HG03571 (cell line): Measurements from ENCODE around the gene LST1.

ENCODE experiments used
- ATAC-seq: cut with Tn5 transposase; IDR thresholded peaks from one replicate; pipeline ENCODE4 v1.9.1; 2021; ENCODE audit not compliant: unreplicated experiment

Gene LST1

DNA sequence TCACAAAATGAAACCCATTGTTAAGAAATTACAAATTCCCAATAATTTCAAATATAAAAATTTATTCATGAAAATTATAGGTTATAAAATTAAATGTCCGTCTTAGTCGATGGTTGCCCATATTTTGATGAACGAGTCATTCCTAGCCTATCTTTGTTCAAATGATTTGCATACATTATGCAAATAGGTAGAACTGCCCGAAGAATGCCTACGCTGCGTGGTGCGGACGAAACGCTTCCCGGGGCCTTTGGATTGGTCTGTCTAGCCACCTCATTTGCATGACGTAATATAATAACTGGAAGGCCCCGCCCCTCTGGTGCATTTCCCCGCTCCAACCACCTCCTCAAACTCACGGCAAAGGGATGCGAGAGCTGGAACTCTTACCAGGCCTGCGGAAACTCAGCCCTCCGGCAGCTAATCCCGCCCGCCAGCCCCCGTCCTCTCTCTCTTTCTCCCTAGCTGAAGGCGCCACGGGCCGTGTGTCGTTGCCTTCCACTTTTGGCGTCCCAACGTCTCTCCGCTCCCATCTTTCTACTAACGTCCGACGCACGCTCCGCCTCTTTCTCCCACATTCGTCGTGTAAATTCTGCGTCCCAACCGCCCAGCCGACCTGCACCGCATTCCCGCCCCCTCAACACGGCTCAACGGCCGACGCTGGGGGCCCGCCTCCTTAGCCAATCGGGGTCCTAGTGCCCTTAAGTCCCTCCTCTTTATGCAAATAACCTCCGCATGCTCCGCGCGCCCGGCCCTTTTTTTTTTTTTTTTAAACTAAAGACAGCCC lies 33.9 kb downstream of the LST1 start:
- ATAC-seq, result peak; percentile 72

DNA sequence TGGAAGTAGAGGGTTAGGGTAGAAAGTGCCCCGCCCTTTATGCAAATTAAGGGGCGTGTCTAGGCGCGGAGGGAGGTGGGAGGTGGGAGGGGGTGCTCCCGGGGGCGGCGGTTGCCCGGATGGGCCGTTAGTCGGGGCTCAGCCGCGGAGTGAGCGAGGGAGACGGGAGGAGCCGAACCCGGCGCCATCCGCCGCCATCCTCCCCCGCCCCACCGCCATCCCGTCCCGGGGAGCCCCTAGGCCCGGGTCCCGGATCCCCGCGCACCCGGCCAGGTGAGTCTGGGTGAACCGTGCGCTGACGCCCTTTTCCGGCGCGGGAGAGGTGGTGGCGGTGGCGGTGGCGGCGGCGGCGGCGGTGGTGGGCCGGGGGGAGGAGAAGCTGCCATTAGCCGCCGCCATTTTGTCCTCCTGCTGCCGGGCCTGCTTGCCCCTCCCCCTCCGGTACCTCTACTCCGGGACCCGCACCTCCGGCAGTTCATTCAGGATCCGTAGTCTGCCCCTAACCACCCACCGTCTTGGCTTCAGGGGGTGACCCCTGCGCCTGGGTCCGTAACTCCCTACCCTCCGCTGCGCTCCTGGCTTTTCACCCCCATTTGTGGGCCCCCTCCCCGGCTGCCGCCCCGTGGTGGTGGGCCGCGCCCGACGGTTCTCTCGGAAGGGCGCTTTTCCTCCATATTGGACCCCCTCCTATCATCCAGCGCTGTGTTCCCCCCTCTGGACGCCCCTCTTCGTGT lies 34.7 kb downstream of the LST1 start, which contains the start of gene PRRC2A:
TSS of gene PRRC2A (plus strand) at position 130 of the 734 bp plus-strand sequence. CDS start 2,075 bp downstream, outside the sequence.
- peak; percentile 41 for ATAC-seq

DNA sequence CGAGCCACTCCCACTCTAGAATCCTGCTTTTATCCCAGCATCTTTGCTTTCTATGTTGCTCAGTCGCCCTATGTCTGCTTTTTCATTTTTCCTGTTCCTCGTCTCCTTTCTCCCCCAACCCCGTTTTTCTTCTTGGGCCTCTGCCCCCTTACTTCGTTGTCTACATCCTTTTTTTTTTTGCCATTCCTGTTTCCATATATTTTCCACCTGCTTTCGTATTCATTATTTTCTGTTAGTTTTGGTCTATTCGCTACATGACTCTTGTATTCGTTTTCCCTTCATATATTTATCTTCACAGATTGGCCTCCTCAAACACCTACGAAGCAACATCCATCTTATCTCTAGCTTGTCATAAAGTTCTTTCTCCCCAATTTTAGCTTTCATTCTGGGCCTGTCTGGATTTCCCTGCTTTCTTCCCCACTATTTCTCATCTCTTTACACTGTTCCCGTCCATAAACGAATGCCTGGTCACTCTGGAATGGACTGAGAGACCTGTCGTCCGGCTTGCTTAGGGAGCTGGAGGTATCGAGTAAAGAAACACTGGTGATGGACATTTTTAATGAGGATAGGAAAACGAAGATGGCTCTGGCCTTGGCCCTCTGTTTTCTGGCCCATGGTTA lies 35.4 kb downstream of the LST1 start:
- ATAC-seq, result no peak

DNA sequence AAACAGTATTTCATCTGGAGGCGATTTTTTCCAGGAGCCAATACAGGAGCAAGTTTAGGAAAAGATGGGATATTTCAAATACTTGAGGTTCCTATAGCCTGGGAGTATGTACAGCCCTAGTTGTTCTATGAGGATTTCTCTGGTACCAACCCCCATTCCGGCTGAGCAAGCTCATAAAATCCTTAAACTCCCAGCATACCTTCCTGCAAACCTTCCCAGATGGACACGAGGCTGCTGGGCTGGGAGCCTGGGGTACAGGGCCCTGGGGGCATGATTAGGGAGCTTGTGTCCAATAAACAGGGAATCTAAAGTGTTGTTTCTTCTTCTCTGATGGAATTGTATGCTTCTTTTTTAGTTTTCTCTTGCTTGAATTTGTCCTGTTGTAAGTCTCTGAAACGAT lies 35.9 kb downstream of the LST1 start:
- no peak for ATAC-seq

DNA sequence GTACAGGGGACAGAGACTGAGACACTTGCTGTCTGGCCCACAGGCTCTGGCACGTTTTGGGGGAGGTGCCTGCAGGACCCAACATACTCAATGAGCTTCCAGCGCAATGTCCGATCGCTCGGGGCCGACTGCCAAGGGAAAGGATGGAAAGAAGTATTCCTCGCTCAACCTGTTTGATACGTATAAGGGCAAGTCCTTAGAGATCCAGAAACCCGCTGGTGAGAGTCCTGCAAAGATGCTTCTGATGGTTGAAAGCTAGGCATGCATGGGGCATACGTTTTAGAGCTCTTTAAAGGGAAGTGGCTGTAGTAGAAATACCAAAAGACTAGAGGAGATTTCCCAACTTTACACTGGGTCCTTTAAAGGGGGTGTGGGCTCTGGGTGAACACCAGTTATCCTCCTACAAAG lies 36.6 kb downstream of the LST1 start:
- no peak for ATAC-seq

DNA sequence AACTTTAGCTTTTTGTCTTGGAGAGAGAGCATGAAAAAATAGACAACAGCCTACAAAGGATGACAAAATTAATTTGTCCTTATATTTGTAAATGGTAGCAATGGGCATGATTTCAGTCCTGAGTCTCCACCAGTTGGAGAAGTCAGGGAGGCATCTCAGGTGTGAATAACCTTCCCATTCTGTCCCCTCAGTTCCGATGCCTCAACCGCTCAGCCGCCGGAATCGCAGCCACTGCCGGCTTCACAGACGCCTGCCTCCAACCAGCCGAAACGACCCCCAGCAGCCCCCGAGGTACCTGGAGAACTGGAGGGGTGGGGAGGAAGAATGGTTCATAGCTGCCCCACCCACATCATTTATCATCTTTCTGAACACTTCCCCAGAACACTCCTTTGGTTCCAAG lies 38.0 kb downstream of the LST1 start:
- ATAC-seq, result no peak

DNA sequence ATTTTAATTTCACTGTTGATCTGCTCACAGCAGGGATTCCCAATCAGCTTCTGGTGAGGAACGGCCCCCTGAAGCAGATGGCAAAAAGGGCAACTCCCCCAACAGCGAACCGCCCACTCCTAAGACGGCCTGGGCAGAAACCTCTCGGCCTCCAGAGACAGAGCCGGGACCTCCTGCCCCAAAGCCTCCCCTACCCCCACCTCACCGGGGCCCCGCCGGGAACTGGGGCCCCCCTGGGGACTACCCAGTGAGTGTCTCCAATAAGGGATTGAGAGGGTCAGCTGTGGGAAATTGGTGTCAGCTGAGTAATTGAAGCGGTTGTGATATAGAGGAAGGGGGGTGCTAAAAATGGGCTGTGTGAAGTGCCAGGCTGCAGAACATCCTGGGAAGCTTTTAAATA lies 40.9 kb downstream of the LST1 start:
- no peak for ATAC-seq

DNA sequence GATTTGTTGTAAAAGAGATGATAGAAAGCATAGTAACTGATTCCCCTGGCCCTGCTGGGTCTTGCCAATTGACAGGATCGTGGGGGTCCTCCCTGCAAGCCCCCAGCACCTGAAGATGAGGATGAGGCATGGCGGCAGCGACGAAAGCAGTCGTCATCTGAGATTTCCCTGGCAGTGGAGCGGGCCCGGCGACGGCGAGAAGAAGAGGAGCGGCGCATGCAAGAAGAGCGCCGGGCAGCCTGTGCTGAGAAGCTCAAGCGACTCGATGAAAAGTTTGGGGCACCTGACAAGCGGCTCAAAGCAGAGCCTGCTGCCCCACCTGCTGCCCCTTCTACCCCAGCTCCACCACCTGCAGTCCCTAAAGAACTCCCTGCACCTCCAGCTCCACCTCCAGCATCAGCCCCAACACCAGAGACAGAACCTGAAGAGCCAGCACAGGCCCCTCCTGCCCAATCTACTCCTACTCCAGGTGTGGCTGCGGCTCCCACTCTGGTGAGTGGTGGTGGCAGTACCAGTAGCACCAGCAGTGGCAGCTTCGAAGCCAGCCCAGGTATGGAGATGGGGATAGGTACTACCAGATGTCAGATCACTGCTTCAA lies 41.7 kb downstream of the LST1 start:
- ATAC-seq, result no peak

DNA sequence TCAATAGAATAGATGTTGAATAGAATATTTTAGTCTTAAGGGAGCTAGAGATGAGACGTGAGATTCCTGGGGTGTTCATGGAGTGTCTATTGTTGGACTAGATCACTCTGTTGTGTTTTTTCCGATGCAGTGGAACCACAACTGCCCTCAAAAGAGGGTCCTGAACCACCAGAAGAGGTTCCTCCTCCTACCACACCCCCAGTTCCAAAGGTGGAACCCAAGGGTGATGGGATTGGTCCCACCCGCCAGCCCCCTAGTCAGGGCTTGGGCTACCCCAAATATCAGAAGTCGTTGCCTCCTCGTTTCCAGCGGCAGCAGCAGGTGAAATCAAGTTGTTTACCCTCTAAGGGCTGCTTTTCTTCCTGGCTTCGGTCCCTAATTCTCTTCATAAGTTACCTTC lies 42.9 kb downstream of the LST1 start:
- no peak for ATAC-seq

DNA sequence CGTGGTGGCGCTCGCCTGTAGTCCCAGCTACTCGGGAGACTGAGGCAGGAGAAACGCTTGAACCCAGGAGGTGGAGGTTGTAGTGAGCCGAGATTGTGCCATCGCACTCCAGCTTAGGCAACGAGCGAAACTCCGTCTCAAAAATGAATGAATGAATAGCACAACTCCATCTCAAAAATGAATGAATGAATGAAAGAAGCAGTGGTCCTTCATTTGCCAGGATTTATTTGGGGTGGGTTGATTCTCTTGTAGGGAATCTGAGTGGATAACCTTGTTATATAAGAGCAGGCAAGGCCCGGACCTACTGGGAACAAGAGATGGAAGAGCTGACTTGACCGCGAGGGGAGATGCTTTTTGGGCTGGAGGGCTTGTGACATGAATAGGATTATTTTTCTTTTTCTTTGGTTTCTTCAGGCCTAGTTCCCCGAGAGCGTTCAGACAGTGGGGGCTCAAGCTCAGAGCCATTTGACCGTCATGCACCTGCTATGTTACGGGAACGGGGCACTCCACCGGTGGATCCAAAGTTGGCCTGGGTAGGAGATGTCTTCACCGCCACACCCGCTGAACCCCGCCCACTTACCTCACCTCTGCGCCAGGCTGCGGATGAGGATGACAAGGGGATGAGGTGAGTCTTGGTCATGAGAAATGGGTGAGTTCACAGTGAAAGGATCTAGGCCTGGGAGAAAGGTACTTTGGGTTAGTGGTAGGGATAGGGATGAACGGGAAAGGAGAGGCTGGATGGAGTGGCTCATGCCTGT lies 44.3 kb downstream of the LST1 start:
- ATAC-seq, result no peak

DNA sequence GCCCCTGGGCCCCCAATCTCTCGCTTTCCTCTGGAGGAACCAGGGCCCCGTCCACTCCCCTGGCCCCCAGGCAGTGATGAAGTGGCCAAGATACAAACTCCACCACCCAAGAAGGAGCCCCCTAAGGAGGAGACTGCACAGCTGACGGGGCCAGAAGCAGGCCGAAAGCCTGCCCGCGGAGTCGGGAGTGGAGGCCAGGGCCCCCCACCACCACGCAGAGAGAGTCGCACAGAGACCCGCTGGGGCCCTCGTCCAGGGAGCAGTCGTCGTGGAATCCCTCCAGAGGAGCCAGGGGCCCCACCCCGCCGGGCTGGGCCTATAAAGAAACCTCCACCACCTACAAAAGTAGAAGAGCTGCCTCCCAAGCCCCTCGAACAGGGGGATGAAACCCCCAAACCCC lies 45.1 kb downstream of the LST1 start:
- ATAC-seq, result no peak

DNA sequence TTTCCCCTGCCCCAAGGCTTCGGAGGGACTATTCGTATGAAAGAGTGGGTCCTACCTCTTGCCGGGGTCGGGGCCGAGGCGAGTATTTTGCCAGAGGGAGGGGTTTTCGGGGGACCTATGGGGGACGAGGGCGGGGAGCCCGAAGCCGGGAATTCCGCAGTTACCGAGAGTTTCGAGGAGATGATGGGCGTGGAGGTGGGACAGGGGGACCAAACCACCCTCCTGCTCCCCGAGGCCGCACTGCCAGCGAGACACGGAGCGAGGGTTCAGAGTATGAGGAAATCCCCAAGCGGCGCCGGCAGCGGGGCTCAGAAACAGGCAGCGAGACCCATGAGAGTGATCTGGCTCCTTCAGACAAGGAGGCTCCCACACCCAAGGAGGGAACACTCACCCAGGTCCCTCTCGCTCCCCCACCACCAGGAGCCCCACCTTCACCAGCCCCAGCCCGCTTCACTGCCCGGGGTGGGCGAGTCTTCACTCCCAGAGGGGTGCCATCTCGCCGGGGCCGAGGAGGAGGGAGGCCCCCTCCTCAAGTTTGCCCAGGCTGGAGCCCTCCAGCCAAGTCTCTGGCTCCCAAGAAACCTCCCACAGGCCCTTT lies 45.7 kb downstream of the LST1 start:
- ATAC-seq, result no peak

DNA sequence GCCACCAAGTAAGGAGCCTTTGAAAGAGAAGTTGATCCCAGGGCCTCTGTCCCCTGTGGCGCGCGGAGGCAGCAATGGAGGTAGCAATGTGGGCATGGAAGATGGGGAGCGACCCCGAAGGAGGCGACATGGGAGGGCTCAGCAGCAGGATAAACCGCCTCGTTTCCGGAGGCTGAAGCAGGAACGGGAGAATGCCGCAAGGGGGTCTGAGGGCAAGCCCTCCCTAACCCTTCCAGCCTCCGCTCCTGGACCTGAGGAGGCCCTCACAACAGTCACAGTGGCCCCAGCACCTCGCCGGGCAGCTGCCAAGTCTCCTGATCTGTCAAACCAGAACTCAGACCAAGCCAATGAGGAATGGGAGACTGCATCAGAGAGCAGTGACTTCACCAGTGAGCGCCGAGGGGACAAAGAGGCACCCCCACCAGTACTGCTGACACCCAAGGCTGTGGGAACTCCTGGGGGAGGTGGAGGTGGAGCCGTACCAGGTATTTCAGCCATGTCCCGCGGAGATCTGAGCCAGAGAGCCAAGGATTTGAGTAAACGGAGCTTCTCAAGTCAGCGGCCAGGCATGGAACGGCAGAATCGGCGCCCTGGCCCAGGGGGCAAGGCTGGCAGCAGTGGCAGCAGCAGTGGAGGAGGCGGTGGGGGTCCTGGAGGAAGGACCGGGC lies 46.3 kb downstream of the LST1 start:
- ATAC-seq, result no peak

DNA sequence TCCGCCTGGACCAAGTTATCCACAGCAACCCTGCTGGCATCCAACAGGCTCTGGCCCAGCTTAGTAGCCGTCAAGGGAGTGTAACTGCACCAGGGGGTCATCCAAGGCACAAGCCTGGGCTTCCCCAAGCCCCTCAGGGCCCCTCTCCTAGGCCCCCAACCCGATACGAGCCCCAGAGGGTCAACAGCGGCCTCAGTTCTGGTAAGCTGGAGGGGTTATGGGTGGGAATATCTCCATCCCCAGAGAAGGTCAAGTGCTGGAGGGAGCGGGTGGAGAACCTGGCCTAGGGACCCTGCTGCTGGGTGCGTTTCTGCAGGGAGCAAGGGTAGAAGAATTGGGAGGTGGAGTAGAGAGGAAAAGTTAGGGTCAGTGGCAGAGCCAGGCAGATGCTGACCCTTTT lies 47.4 kb downstream of the LST1 start:
- no peak for ATAC-seq

DNA sequence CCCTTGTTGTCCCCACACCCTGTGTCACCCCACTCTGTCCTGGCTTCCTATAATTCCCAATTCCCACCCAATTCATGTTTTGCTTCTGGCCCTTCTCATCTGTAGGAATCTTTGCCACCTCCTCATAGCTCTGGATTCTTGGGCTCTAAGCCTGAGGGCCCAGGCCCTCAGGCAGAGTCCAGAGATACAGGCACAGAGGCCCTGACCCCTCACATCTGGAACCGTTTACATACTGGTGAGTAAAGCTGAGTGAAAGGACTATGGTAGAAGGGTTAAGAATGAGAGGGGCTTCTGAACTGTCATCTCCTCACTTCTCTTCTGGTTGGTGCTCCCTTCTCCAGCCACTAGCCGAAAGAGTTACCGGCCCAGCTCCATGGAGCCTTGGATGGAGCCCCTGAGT lies 48.1 kb downstream of the LST1 start:
- ATAC-seq, result no peak

DNA sequence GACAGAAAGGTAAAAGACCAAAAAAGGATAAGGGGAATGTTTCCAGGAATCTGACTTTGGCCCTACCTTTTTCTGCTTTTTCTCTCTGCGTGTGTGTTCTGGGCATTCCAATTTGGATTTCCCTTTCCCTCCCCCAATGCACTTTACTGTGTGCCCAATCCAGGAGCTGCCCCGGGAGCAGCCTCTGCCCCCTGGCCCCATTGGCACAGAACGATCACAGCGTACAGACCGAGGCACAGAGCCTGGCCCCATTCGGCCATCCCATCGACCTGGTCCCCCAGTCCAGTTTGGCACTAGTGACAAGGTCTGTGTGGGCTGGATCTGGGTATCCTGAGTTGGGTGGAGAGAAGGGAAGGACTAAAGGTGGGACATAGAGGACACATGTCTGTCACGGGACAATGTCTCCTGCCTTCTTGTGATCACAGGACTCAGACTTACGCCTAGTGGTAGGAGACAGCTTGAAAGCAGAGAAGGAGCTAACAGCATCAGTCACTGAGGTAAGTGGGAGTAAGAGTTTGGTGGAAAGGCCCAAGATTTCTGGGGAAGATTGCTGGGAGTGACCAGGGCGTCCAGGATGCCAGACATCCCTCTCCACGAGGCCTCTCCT lies 49.0 kb downstream of the LST1 start:
- ATAC-seq, result no peak

DNA sequence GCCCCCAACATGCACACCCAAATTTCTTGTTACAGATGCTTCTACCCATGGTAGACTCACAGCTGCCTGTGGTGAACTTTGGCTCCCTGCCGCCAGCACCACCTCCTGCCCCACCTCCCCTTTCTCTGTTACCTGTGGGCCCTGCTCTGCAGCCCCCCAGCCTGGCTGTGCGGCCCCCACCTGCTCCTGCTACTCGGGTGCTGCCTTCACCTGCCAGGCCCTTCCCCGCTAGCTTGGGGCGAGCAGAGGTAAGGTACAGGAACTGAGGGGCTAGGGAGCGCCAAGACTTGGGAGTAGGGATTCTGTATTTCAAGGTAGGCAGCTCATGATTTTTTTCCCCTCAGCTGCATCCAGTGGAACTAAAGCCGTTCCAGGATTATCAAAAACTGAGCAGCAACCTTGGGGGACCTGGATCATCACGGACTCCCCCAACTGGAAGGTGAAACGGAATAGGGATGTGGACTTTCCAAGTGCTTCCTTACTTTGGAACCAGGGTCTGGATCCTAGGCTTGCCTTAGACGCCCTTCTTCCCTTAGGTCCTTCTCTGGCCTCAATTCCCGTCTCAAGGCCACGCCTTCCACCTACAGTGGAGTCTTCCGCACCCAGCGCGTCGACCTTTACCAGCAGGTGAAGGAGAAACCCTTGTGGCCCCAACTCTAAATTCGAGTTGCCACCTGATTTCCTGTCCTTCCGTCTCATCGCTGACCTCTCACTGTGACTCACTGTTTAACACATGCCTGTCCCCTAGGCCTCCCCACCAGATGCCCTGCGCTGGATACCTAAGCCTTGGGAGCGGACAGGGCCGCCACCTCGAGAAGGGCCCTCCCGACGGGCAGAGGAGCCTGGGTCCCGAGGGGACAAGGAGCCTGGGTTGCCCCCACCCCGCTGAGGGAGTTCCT lies 50.9 kb downstream of the LST1 start:
- no peak for ATAC-seq
